Heart right ventricle (tissue), 16 donors: ENCODE results near the gene GALNT16. TPM values are rescaled to one million over a fixed set of nuclear protein-coding genes. Genes with fewer than 3 reads are reported as not detected.

Experiments
- ATAC-seq, 8 donors: fragments of 200-7000 bp; cut with Tn5 transposase; one replicate each; pipeline ENCODE4 v1.9.1; 2020; ENCODE audit warnings: mild to moderate bottlenecking in 8 of 8, moderate library complexity in 8 of 8, moderate number of reproducible peaks in 1 of 8
- DNase-seq, 2 donors: peaks; one replicate each; pipeline ENCODE4 v3.0.0-alpha.2; 2020
- H3K27ac ChIP-seq, 10 donors: fragments of 200-600 bp; sonication (generic) in 2 of 10; one replicate each; pipeline versions ENCODE4 v1.5.0 to v1.8.0; 2020 to 2022; ENCODE audit warnings: mild to moderate bottlenecking in 3 of 10
- H3K27me3 ChIP-seq, 7 donors: fragments of 200-600 bp; one replicate each; pipeline ENCODE4 v1.8.0; 2021 to 2022; ENCODE audit warnings: mild to moderate bottlenecking in 2 of 7
- H3K36me3 ChIP-seq, 9 donors: fragments of 200-600 bp; sonication (generic) in 1 of 9; one replicate each; pipeline versions ENCODE4 v1.5.0 to v1.8.0; 2020 to 2022; ENCODE audit warnings: mild to moderate bottlenecking in 2 of 9
- H3K4me1 ChIP-seq, 9 donors: fragments of 200-600 bp; sonication (generic) in 1 of 9; one replicate each; pipeline versions ENCODE4 v1.5.0 to v1.8.0; 2020 to 2022; ENCODE audit warnings: mild to moderate bottlenecking in 4 of 9
- H3K4me3 ChIP-seq, 10 donors: fragments of 200-600 bp; sonication (generic) in 2 of 10; one replicate each; pipeline versions ENCODE4 v1.5.0 to v1.8.0; 2020 to 2022; ENCODE audit warnings: mild to moderate bottlenecking in 7 of 10, moderate library complexity in 2 of 10
- H3K9me3 ChIP-seq, 11 donors: fragments of 200-600 bp in 10 of 11; sonication (generic) in 2 of 11; one replicate each; pipeline versions ENCODE4 v1.5.0 to v1.8.0; 2013 to 2022; ENCODE audit warnings: mild to moderate bottlenecking in 2 of 11, control low read depth in 1 of 11, moderate library complexity in 1 of 11
- CTCF ChIP-seq, 9 donors: fragments of 200-600 bp; sonication (generic) in 2 of 9; IDR thresholded peaks; one replicate each; pipeline versions ENCODE4 v1.5.0 to v1.8.0; 2021 to 2022; ENCODE audit warnings: antibody characterized with exemption in 9 of 9, mild to moderate bottlenecking in 5 of 9, moderate library complexity in 1 of 9
- WGBS, 2 donors: extraction: QIAGEN DNeasy Blood & Tissue Kit; methylation state at CpG; one replicate each; pipeline ENCODE4 v1.1.7; 2013; ENCODE audit warnings: inconsistent platforms in 1 of 2; 5-methylcytosine and 5-hydroxymethylcytosine counted together
- intact Hi-C, 10 donors: fragments of 100-400 bp; cut with DNase I; formaldehyde crosslinking; loops; one replicate each; pipeline versions ENCODE4 v1.11.1 to v1.14.2; 2022
- polyA plus RNA-seq, 2 donors: library from polyadenylated mRNA; stranded (reverse); fragments of 200-250 nt; gene quantifications; one replicate each; pipeline ENCODE4 v1.2.3, GENCODE V29; 2013
- total RNA-seq, 10 donors: library from RNA; stranded (reverse); fragmentation: NEBNext Ultra II Directional in 3 of 10; extraction: Animal tissue kit (Norgen Biotek cat#: 25700) in 3 of 10; gene quantifications; one replicate each; pipeline versions ENCODE4 v1.2.1 to v1.2.4, GENCODE V29; 2021 to 2023
- donor health status: Arrhythmogenic right ventricular cardiomyopathy.
- donor health status: ischemic (EF 13 %, LVEDD 7.1; RV severe dilation, severe dysfunction).
- donor health status: healthy with polysubstance abuse.
- donor health status: DM: no; HTN: yes; CAD: no.
- donor health status: DM: no; HTN: no; CAD: no.
- donor health status: ischemic (EF 25% LVEDD 6.9; RV normal size, moderate dysfunction).
- donor health status: ischemic (EF 25% LVEDD 5.7; RV mildly dilated, moderate dysfunction).
- donor health status: healthy.
- donor health status: DM: yes; HTN: yes; CAD: no.
- donor health status: Ischemic cardiomyopathy.
- donor health status: ischemic (EF 35%, LVEDD 5.7; RV mildly dilated, moderate dysfunction).
- donor health status: nonischemic (EF 11% LVEDD 7.7; RV severe dilation, severe dysfunction).
- donor health status: DM: yes; HTN: yes; CAD: no.
- donor health status: PGD.
- donor health status: ischemic (EF 29% LVEDD 5.4; RV normal size, mild dysfunction).
- donor health status: nonischemic (EF 23%, LVEDD 6.1; RV moderate dilation, normal function).

GALNT16 gene
- total and polyA plus RNA-seq, 12 donors: 9.6 to 106 (median 68.3) TPM

- TF ChIP-seq CTCF (IDR thresholded peaks at IDR 0.05): no peak
- intact Hi-C loops: no loop called here
- no peak for DNase-seq
- no peak for ATAC-seq
- Histone ChIP-seq H3K4me3 (no peak overlapping the region), H3K9me3 (peaks cover 0 to 14% (median 0%) of the 10 kb centered on the region in 11 donors), H3K27me3 (no peaks in the 10 kb centered on the region), H3K27ac (no peak overlapping the region), H3K4me1 (peaks cover 0 to 10% (median 0%) of the 10 kb centered on the region in 9 donors), H3K36me3 (peaks cover 0 to 59% (median 1%) of the 10 kb centered on the region in 9 donors)
Measured at GRCh38 chr14:69374235-69374634, 114.3 kb downstream of the GALNT16 start.

GRCh38 chr14:69375182-69375581, 115.2 kb downstream of the GALNT16 start:
- Histone ChIP-seq H3K27ac (no peak overlapping the region), H3K4me3 (no peak overlapping the region), H3K4me1 (peaks cover 0 to 10% (median 0%) of the 10 kb centered on the region in 9 donors), H3K9me3 (peaks cover 0 to 14% (median 0%) of the 10 kb centered on the region in 11 donors), H3K27me3 (no peaks in the 10 kb centered on the region), H3K36me3 (peaks cover 0 to 69% (median 6%) of the 10 kb centered on the region in 9 donors)
- 96 to 98% methylated on average over 3 of the region's 3 CpGs for WGBS, 2 donors
- no peak for DNase-seq
- ATAC-seq: no peak
- no peak for TF ChIP-seq CTCF (IDR thresholded peaks at IDR 0.05)
- intact Hi-C loops: no loop called here

GRCh38 chr14:69375722-69376121, 115.8 kb downstream of the GALNT16 start:
- peaks cover 0 to 12% (median 0%) of the 10 kb centered on the region in 9 donors for H3K4me1 ChIP-seq
- H3K36me3 ChIP-seq: peaks cover 0 to 74% (median 6%) of the 10 kb centered on the region in 9 donors
- DNase-seq (no peak), ATAC-seq (no peak)
- H3K27me3 ChIP-seq: no peaks in the 10 kb centered on the region
- intact Hi-C loops: no loop called here
- H3K4me3 ChIP-seq: no peak overlapping the region
- H3K9me3 ChIP-seq: peaks cover 0 to 14% (median 0%) of the 10 kb centered on the region in 11 donors
- H3K27ac ChIP-seq: no peak overlapping the region
- no peak for TF ChIP-seq CTCF (IDR thresholded peaks at IDR 0.05)
- WGBS, 2 donors: 94 to 98% methylated on average over 5 of the region's 5 CpGs

- Histone ChIP-seq H3K27me3 (no peaks in the 10 kb centered on the region), H3K9me3 (peaks cover 0 to 14% (median 0%) of the 10 kb centered on the region in 11 donors), H3K4me3 (no peak overlapping the region), H3K4me1 (peaks cover 0 to 17% (median 4%) of the 10 kb centered on the region in 9 donors), H3K27ac (no peak overlapping the region), H3K36me3 (peaks cover 0 to 81% (median 6%) of the 10 kb centered on the region in 9 donors)
- intact Hi-C loops: no loop called here
- ATAC-seq: peak in 1 of 8 donors; percentile 44
- no peak for DNase-seq
- no peak for TF ChIP-seq CTCF (IDR thresholded peaks at IDR 0.05)
Measured at GRCh38 chr14:69376439-69376838, 116.5 kb downstream of the GALNT16 start.
